GM12878 (cell line): ENCODE measurements around the gene ZMYM3. TPM values are rescaled to one million over a fixed set of nuclear protein-coding genes. Genes with fewer than 3 reads are reported as not detected.

Experiments
- ATAC-seq: fragments of 200-7000 bp; cut with Tn5 transposase; 3 replicates; pipeline ENCODE4 v1.9.1; 2020; ENCODE audit warnings: mild to moderate bottlenecking, moderate library complexity
- BruUV-seq: library from RNA; stranded (reverse); fragments of 400-500 nt; replicated peaks from 2 replicates; lab custom pipeline; 2021; lab: Mats Ljungman, UMichigan
- CTCF ChIA-PET: fragments of 300-600 bp; sonication (Branson Sonifier 250); formaldehyde crosslinking; extraction: SDS; loops from one replicate; lab custom pipeline; 2021; ENCODE audit warnings: inconsistent platforms; lab: Yijun Ruan, JAX
- POLR2A ChIA-PET: fragments of 350-600 bp; formaldehyde crosslinking; extraction: SDS; loops from one replicate; lab custom pipeline; 2021; ENCODE audit warnings: inconsistent platforms; lab: Charles Lee
- RAD21 ChIA-PET: fragments of 300-600 bp; sonication (Branson Sonifier 250); formaldehyde crosslinking; loops from one replicate; lab custom pipeline; 2023; ENCODE audit warnings: antibody characterized with exemption; ENCODE audit not compliant: unreplicated experiment; lab: Charles Lee
- SMC1A ChIA-PET: fragments of 300-600 bp; sonication (Branson Sonifier 250); formaldehyde crosslinking; loops from one replicate; lab custom pipeline; 2023; ENCODE audit not compliant: unreplicated experiment, uncharacterized antibody; lab: Charles Lee
- DNase-seq: peaks from one replicate; pipeline ENCODE4 v3.0.0-alpha.2; 2011; ENCODE audit warnings: low read depth, low spot score
- FAIRE-seq: peaks from 3 replicates; lab custom pipeline; 2011; peaks lifted over from hg19 to GRCh38; lab: Jason Lieb, UNC
- H2AFZ ChIP-seq: 2 replicates; pipeline ENCODE4 v1.6.0; 2011; ENCODE audit warnings: low read depth, low read length, control low read depth; ENCODE audit not compliant: control insufficient read depth
- H3K27ac ChIP-seq: 2 replicates; pipeline ENCODE4 v1.5.1; 2011; ENCODE audit warnings: control low read depth; ENCODE audit not compliant: control insufficient read depth, insufficient read depth
- H3K27me3 ChIP-seq, 2 experiments: replicated peaks in 1 of 2; 2 replicates each; pipeline versions ENCODE4 v1.6.0 to v1.6.1; 2011; ENCODE audit warnings: low read length in 1 of 2; ENCODE audit not compliant: control insufficient read depth in 2 of 2, insufficient read depth in 2 of 2
- H3K36me3 ChIP-seq, 2 experiments: 2 replicates each; pipeline ENCODE4 v1.5.1; 2011; ENCODE audit warnings: low read length in 1 of 2; ENCODE audit not compliant: control insufficient read depth in 2 of 2, insufficient read depth in 2 of 2
- H3K4me1 ChIP-seq: 2 replicates; pipeline ENCODE4 v1.6.1; 2011; ENCODE audit warnings: mild to moderate bottlenecking, low read length, moderate library complexity, mixed read lengths; ENCODE audit not compliant: control insufficient read depth, insufficient read depth
- H3K4me2 ChIP-seq: 2 replicates; pipeline ENCODE4 v1.6.0; 2011; ENCODE audit warnings: control low read depth; ENCODE audit not compliant: control insufficient read depth, insufficient read depth
- H3K4me3 ChIP-seq: fragments of 200-600 bp; sonication (generic); 2 replicates; pipeline ENCODE4 v1.5.1; 2016
- H3K79me2 ChIP-seq: 2 replicates; pipeline ENCODE4 v1.6.0; 2011; ENCODE audit warnings: low read length; ENCODE audit not compliant: control insufficient read depth, insufficient read depth
- H3K9ac ChIP-seq: 2 replicates; pipeline ENCODE4 v1.8.0; 2011; ENCODE audit warnings: low read length, control low read depth, mixed read lengths; ENCODE audit not compliant: control insufficient read depth, insufficient read depth
- H3K9me3 ChIP-seq: replicated peaks from 3 replicates; pipeline ENCODE4 v1.5.1; 2011; ENCODE audit warnings: mild to moderate bottlenecking, low read length; ENCODE audit not compliant: control insufficient read depth, insufficient read depth
- H4K20me1 ChIP-seq: 2 replicates; pipeline ENCODE4 v1.6.0; 2011; ENCODE audit not compliant: control insufficient read depth, insufficient read depth
- ASH2L ChIP-seq: fragments of 300-600, 200-600 bp; sonication (generic); IDR thresholded peaks from 2 replicates; pipeline ENCODE4 v1.6.1; 2017; ENCODE audit warnings: low read depth, mild to moderate bottlenecking, borderline replicate concordance
- BACH1 ChIP-seq: fragments of 450-650 bp; IDR thresholded peaks from 2 replicates; pipeline ENCODE4 v1.6.1; 2017; ENCODE audit warnings: mild to moderate bottlenecking, borderline replicate concordance
- CBFB ChIP-seq: IDR thresholded peaks from 2 replicates; pipeline ENCODE4 v1.6.1; 2016; ENCODE audit warnings: antibody characterized with exemption, low read depth
- CEBPB ChIP-seq, 2 experiments: fragments of 150-350 bp in 1 of 2; IDR thresholded peaks; 2 replicates each; pipeline ENCODE4 v1.6.1; 2012 to 2014; ENCODE audit warnings: low read depth in 2 of 2, low read length in 2 of 2, borderline replicate concordance in 1 of 2, inconsistent platforms in 1 of 2
- DPF2 ChIP-seq: fragments of 450-650 bp; IDR thresholded peaks from 2 replicates; pipeline ENCODE4 v1.6.1; 2017; ENCODE audit warnings: mild to moderate bottlenecking
- EED ChIP-seq: sonication (generic); IDR thresholded peaks from 2 replicates; pipeline ENCODE4 v1.6.1; 2016; ENCODE audit warnings: antibody characterized with exemption, low read depth
- HDGF ChIP-seq: fragments of 450-650 bp; IDR thresholded peaks from 2 replicates; pipeline ENCODE4 v1.6.1; 2016; ENCODE audit warnings: antibody characterized with exemption
- MEF2B ChIP-seq: fragments of 450-650 bp; IDR thresholded peaks from 2 replicates; pipeline ENCODE4 v1.6.1; 2018; ENCODE audit warnings: mild to moderate bottlenecking, moderate library complexity; ENCODE audit not compliant: partially characterized antibody, poor library complexity, severe bottlenecking
- NFYA ChIP-seq: IDR thresholded peaks from 2 replicates; pipeline ENCODE4 v1.6.1; 2011; ENCODE audit warnings: low read depth, mild to moderate bottlenecking, low read length, improper control_type of control experiment, borderline replicate concordance
- PBX3 ChIP-seq: IDR thresholded peaks from 2 replicates; pipeline ENCODE4 v1.6.1; 2011; ENCODE audit warnings: mild to moderate bottlenecking, low read depth, low read length, moderate library complexity; ENCODE audit not compliant: insufficient replicate concordance
- POU2F2 ChIP-seq: IDR thresholded peaks from 3 replicates; pipeline ENCODE4 v1.6.1; 2011; ENCODE audit warnings: low read depth, mild to moderate bottlenecking, low read length, borderline replicate concordance
- TARDBP ChIP-seq: IDR thresholded peaks from 2 replicates; pipeline ENCODE4 v1.6.1; 2016; ENCODE audit warnings: borderline replicate concordance
- TCF7 ChIP-seq: IDR thresholded peaks from 2 replicates; pipeline ENCODE4 v1.6.1; 2014; ENCODE audit warnings: antibody characterized with exemption, borderline replicate concordance
- ZBTB11 ChIP-seq: fragments of 450-650 bp; formaldehyde crosslinking; IDR thresholded peaks from 2 replicates; pipeline ENCODE4 v1.5.0; 2022; ENCODE audit warnings: mild to moderate bottlenecking, missing genetic modification characterization
- WGBS: methylation state at CpG from one replicate; pipeline ENCODE4 v1.1.6; 2016; ENCODE audit warnings: low lambda C conversion rate; ENCODE audit not compliant: insufficient replicate concordance, insufficient coverage; ENCODE audit errors: missing lambda C conversion rate; 5-methylcytosine and 5-hydroxymethylcytosine counted together
- in situ Hi-C: fragments of 300-500 bp; cut with MboI; formaldehyde crosslinking; loops from 9 replicates; pipeline ENCODE4 v1.14.3; 2018; ENCODE audit warnings: mixed read lengths
- intact Hi-C: fragments of 100-400 bp; cut with micrococcal nuclease; formaldehyde crosslinking; loops from one replicate; pipeline ENCODE4 v1.14.2; 2022; ENCODE audit not compliant: unreplicated experiment
- polyA plus RNA-seq, 11 experiments: library from polyadenylated mRNA; depleted of rRNA in 4 of 11; unstranded in 6 of 11; stranded (reverse) in 5 of 11; fragments of >200 nt; fragmentation: Nextera tagmentation in 4 of 11; fragmentation: Illumina TruSeq in 1 of 11; extraction: Ambion mirVana in 4 of 11; extraction: Trizol in 1 of 11; gene quantifications; 1 replicate in 1 of 11; 2 replicates in 10 of 11; pipeline versions ENCODE4 v1.2.1 to v1.2.3, GENCODE V29; 2011 to 2016; ENCODE audit warnings: inconsistent platforms in 2 of 11, missing spikeins in 2 of 11, low read depth in 1 of 11
- total RNA-seq, 4 experiments: library from RNA; depleted of rRNA in 3 of 4; stranded (reverse); fragments of >200 nt in 3 of 4; fragmentation: Illumina TruSeq in 1 of 4; extraction: Trizol in 1 of 4; gene quantifications; 2 replicates each; pipeline versions ENCODE4 v1.2.1 to v1.2.3, GENCODE V29; 2013 to 2021

The ZMYM3 gene
- total and polyA plus RNA-seq, 10 of the 15 experiments (the other 5 are each of a cell fraction or from before 2014, with no cell fraction given) = 2.3 to 28.1 (median 12.3) TPM

DNA sequence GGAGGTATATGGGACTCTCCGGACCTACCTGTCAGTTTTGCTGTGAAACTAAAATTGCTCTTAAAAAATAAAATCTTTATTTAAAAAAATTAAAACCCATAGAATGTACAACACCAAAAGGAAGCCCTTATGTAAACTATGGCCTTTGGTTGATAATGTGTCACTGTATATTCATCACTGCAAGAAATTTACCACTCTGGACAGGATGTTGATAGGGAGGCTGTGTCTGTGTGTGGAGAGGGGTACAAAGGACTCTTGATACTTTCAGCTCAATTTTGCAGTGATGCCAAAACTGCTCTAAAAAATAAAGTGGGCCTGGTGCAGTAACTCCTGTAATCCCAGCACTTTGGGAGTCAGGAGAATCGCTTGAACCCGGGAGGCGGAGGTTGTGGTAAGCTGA lies 2.9 kb upstream of the ZMYM3 start:
- POLR2A ChIA-PET = interaction anchor here (0.5 to 1.4 kb wide), 2 partner anchors 63 to 109 kb away, joined by 5 read pairs; partner anchors contain the start of gene TAF1

GRCh38 chrX:71256051-71256450 lies 2.1 kb upstream of the ZMYM3 start:
- BruUV-seq = no TSS peak
- no peak overlapping the region for H3K4me3 ChIP-seq
- H3K27ac ChIP-seq = no peak overlapping the region
- peaks cover 6% of the 10 kb centered on the region; the same call in 1 of the 2 replicates for H3K4me1 ChIP-seq
- H3K4me2 ChIP-seq = peak overlapping the region; percentile 71; the same call in 1 of the 2 replicates
- H3K79me2 ChIP-seq = peaks cover 13% of the 10 kb centered on the region
- ATAC-seq (no peak), DNase-seq (no peak), FAIRE-seq (no peak)
- H2AFZ ChIP-seq = no peak overlapping the region
- H3K36me3 ChIP-seq = no peaks in the 10 kb centered on the region
- SMC1A ChIA-PET = interaction anchor here (1.2 kb wide), 1 partner anchor 59 kb away, joined by 4 read pairs; no protein-coding TSS in a partner anchor
- no peaks in the 10 kb centered on the region for H3K9me3 ChIP-seq
- intact Hi-C loops (no loop called here), in situ Hi-C loops (no loop called here)
- WGBS = 82% methylated on average over 6 of the region's 6 CpGs
- no peaks in the 10 kb centered on the region for H3K27me3 ChIP-seq
- CTCF ChIA-PET = interaction anchor here (1.7 kb wide), 1 partner anchor 276 kb away, joined by 4 read pairs; no protein-coding TSS in a partner anchor
- POLR2A ChIA-PET = interaction anchor here (2.4 kb wide), 1 partner anchor 28 kb away, joined by 18 read pairs; the partner anchor contains the start of gene NONO
- RAD21 ChIA-PET = no interaction called here
- H3K9ac ChIP-seq = no peak overlapping the region
- no peaks in the 10 kb centered on the region for H4K20me1 ChIP-seq
- TF ChIP-seq NFYA (no peak), POU2F2 (no peak), CEBPB (IDR thresholded peaks at IDR 0.05; ENCODE audit: borderline replicate concordance in 1 of 2, low read depth in 2 of 2, low read length in 2 of 2) (no peak), MEF2B (no peak), HDGF (no peak), ASH2L (no peak), ZBTB11 (CRISPR knock-in tag) (no peak), EED (no peak)

More for the DNA sequence above, 2.9 kb upstream of the ZMYM3 start:
- no peak for TF ChIP-seq TCF7
- TF ChIP-seq CBFB = no peak
- TF ChIP-seq HDGF = no peak
- no peak for TF ChIP-seq DPF2
- TF ChIP-seq PBX3 = no peak
- TF ChIP-seq TARDBP = no peak
- no peak for TF ChIP-seq BACH1
- DNase-seq = no peak
- FAIRE-seq = no peak
- H3K9me3 ChIP-seq = no peaks in the 10 kb centered on the region
- no peaks in the 10 kb centered on the region for H3K27me3 ChIP-seq
- no peaks in the 10 kb centered on the region for H4K20me1 ChIP-seq
- no peak for ATAC-seq
- ChIA-PET RAD21 (no interaction called here), CTCF (no interaction called here), SMC1A (no interaction called here)
- WGBS = 75% methylated on average over 4 of the region's 4 CpGs
- H3K36me3 ChIP-seq = no peaks in the 10 kb centered on the region
- H3K4me2 ChIP-seq = no peak overlapping the region
- intact Hi-C loops (no loop called here), in situ Hi-C loops (no loop called here)
- H3K27ac ChIP-seq = no peak overlapping the region
- no peak overlapping the region for H2AFZ ChIP-seq
- H3K4me1 ChIP-seq = peaks cover 6% of the 10 kb centered on the region; the same call in 1 of the 2 replicates
- H3K4me3 ChIP-seq = no peak overlapping the region
- H3K79me2 ChIP-seq = peaks cover 13% of the 10 kb centered on the region
- no peak overlapping the region for H3K9ac ChIP-seq
- no TSS peak for BruUV-seq
